RWPE1 (cell line): Measurements from ENCODE around the gene BORCS5.

Source experiments
- CTCF ChIA-PET: fragments of 350-600 bp; sonication (Branson Sonifier 250); formaldehyde crosslinking; extraction: SDS; loops from one replicate; lab custom pipeline; 2021; lab: Yijun Ruan, JAX
- POLR2A ChIA-PET: fragments of 400-600 bp; formaldehyde crosslinking; extraction: SDS; loops from one replicate; lab custom pipeline; 2020; ENCODE audit warnings: antibody characterized with exemption; ENCODE audit not compliant: low non-redundant PET; lab: Yijun Ruan, JAX
- DNase-seq: peaks from one replicate; pipeline ENCODE4 v3.0.0; 2012; ENCODE audit warnings: low spot score
- H3K27ac ChIP-seq: fragments of 450-650 bp; 2 replicates; pipeline ENCODE4 v1.5.1; 2017
- CTCF ChIP-seq: fragments of 450-650 bp; conservative IDR thresholded peaks from 2 replicates; pipeline ENCODE4 v1.5.1; 2017; ENCODE audit warnings: low read depth, mild to moderate bottlenecking

BORCS5 gene

GRCh38 chr12:12384571-12385340 lies 27.9 kb downstream of the BORCS5 start:
- DNase-seq = no peak
- H3K27ac ChIP-seq = no peak overlapping the region
- POLR2A ChIA-PET = no interaction called here
- TF ChIP-seq CTCF = no peak
- CTCF ChIA-PET = interaction anchor here (0.5 kb wide), 1 partner anchor 227 kb away, joined by 5 read pairs; no protein-coding TSS in a partner anchor

GRCh38 chr12:12387501-12387900 lies 30.6 kb downstream of the BORCS5 start:
- ChIA-PET CTCF (interaction anchor here (0.5 kb wide), 1 partner anchor 333 kb away, joined by 3 read pairs; no protein-coding TSS in a partner anchor), POLR2A (no interaction called here)
- peak; percentile 37 for DNase-seq
- no peak for TF ChIP-seq CTCF
- no peak overlapping the region for H3K27ac ChIP-seq

- no peak for TF ChIP-seq CTCF
- H3K27ac ChIP-seq = no peak overlapping the region
- ChIA-PET CTCF (no interaction called here), POLR2A (no interaction called here)
- no peak for DNase-seq
These were observed 35.5 kb downstream of the BORCS5 start for GRCh38 chr12:12392413-12392812.

- POLR2A ChIA-PET = no interaction called here
- CTCF ChIA-PET = no interaction called here
- no peak for DNase-seq
These were observed 36.3 kb downstream of the BORCS5 start for GRCh38 chr12:12393171-12393570.

GRCh38 chr12:12396694-12397093 lies 39.8 kb downstream of the BORCS5 start:
- TF ChIP-seq CTCF = no peak
- CTCF ChIA-PET = no interaction called here
- POLR2A ChIA-PET = no interaction called here
- no peak overlapping the region for H3K27ac ChIP-seq
- DNase-seq = no peak

More at GRCh38 chr12:12393171-12393570, 36.3 kb downstream of the BORCS5 start:
- H3K27ac ChIP-seq = no peak overlapping the region
- no peak for TF ChIP-seq CTCF

- no peak for TF ChIP-seq CTCF
- POLR2A ChIA-PET = no interaction called here
- CTCF ChIA-PET = no interaction called here
- no peak overlapping the region for H3K27ac ChIP-seq
- DNase-seq = no peak
These were observed 40.3 kb downstream of the BORCS5 start for GRCh38 chr12:12397184-12397583.
